Heart left ventricle (tissue), 13 donors: Measurements from ENCODE around the gene RPS15.

Experiments used
- POLR2A ChIP-seq, 2 donors: fragments of 450-650 bp; IDR thresholded peaks; one replicate each; pipeline ENCODE4 v1.6.1; 2017; ENCODE audit warnings: antibody characterized with exemption in 2 of 2, mild to moderate bottlenecking in 2 of 2, moderate library complexity in 2 of 2
- TF ChIP-seq, protein P1 (sequence below), 12 donors: fragments of 200-600 bp; sonication (generic) in 4 of 12; IDR thresholded peaks; one replicate each; pipeline versions ENCODE4 v1.5.0 to v1.8.0; 2018 to 2022; ENCODE audit warnings: antibody characterized with exemption in 12 of 12, mild to moderate bottlenecking in 5 of 12
- donor health status: ischemic (EF 13 %, LVEDD 7.1; RV severe dilation, severe dysfunction).
- donor health status: DM: no; HTN: yes; CAD: no.
- donor health status: DM: no; HTN: no; CAD: no.
- donor health status: ischemic (EF 25% LVEDD 6.9; RV normal size, moderate dysfunction).
- donor health status: ischemic (EF 25% LVEDD 5.7; RV mildly dilated, moderate dysfunction).
- donor health status: ischemic (EF 35%, LVEDD 5.7; RV mildly dilated, moderate dysfunction).
- donor health status: nonischemic (EF 11% LVEDD 7.7; RV severe dilation, severe dysfunction).
- donor health status: DM: yes; HTN: yes; CAD: no.
- donor health status: PGD.
- donor health status: ischemic (EF 29% LVEDD 5.4; RV normal size, mild dysfunction).
- donor health status: nonischemic (EF 23%, LVEDD 6.1; RV moderate dilation, normal function).

GRCh38 chr19:1450735-1451731 lies 12.8 kb downstream of the RPS15 start:
- TF ChIP-seq, protein P1, sequence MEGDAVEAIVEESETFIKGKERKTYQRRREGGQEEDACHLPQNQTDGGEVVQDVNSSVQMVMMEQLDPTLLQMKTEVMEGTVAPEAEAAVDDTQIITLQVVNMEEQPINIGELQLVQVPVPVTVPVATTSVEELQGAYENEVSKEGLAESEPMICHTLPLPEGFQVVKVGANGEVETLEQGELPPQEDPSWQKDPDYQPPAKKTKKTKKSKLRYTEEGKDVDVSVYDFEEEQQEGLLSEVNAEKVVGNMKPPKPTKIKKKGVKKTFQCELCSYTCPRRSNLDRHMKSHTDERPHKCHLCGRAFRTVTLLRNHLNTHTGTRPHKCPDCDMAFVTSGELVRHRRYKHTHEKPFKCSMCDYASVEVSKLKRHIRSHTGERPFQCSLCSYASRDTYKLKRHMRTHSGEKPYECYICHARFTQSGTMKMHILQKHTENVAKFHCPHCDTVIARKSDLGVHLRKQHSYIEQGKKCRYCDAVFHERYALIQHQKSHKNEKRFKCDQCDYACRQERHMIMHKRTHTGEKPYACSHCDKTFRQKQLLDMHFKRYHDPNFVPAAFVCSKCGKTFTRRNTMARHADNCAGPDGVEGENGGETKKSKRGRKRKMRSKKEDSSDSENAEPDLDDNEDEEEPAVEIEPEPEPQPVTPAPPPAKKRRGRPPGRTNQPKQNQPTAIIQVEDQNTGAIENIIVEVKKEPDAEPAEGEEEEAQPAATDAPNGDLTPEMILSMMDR (IDR thresholded peaks at IDR 0.05): no peak
- no peak for TF ChIP-seq POLR2A (IDR thresholded peaks at IDR 0.05)
